HG03432 (cell line): ENCODE data around the gene RASGEF1C.
"Not testable (repeated sequence)": the region's sequence is repeated elsewhere in the genome, so short reads cannot be mapped to it uniquely, and the experiment has no call there.

ENCODE experiments used
- ATAC-seq: cut with Tn5 transposase; IDR thresholded peaks from one replicate; pipeline ENCODE4 v1.9.1; 2021; ENCODE audit warnings: mild to moderate bottlenecking, moderate library complexity; ENCODE audit not compliant: unreplicated experiment

The RASGEF1C gene

DNA sequence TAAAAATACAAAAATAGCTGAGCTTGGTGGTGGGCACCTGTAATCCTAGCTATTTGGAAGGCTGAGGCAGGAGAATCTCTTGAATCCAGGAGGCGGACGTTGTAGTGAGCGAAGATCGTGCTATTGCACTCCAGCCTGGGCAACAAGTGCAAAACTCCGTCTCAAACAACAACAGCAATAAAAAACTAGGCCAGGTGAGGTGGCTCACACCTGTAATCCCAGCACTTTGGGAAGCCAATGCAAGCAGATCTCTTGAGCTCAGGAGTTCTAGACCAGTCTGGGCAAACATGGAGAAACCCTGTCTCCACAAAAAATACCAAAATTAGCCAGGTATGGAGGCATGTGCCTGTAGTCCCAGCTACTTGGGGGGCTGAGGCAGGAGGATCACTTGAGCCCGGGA is 84.3 kb downstream of the RASGEF1C start:
- not testable (repeated sequence) for ATAC-seq

DNA sequence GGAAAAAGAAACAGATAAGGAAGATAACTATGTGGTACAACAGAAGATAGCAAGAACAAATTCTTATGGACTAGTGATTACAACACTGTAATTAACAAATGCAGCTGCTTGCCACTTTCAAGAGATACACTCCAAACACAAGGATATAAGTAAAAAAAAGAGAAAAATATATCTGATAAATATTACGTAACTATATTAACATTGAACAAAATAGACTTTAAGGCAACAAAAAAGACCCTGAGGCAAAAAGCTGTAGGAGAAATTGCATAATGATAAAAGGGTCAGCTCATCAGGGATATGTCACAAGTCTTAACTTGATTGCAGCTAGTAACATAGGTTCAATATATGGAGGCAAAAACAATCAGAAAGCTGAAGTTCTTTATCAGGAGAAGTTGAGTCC is 86.1 kb downstream of the RASGEF1C start:
- ATAC-seq: no peak

- ATAC-seq: no peak
These were observed 87.1 kb downstream of the RASGEF1C start for GRCh38 chr5:180121826-180122413.

DNA sequence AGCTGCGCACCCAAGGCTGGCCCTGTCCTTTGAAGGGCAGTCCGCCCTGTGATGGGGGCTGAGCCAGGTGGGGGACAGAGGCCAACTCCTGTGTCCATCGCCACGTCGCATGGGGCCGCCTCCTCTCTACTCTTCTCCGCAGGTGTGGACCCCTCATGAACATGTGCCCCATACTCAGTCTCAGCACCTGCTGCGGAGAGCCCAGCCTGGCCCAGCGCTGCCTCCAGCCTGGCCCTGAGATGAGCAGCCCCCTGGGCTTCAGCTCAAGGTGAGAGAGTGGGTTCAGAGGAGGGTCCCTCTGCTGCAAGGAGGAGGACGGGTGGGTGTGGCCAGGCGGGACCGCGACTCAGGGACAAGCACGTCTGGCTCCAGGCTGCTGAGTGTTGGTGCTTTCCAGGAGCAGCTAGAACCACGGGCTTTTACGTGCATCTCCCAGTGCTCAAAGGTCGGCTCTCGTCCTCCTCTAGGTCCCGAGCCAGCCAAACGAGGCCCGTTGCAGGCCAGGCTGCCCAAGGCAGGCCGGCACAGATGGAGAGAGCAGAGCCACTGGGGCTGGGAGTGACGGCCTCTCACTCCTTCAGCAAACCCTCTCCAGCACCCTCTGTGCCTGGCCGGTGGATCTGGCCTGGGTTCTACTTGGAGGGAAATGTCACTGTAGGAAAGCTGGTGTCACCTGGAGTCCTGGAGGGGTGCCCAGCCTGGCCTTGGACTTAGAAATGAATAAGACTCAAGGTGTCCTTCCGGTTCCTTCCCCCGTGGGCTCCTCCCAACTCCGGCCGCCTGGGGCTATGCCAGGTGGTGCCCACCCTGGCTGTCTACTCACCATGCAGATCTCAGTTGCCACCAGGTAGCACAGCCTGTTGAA is 88.5 kb downstream of the RASGEF1C start:
- ATAC-seq: no peak

GRCh38 chr5:180119903-180120236 is 89.1 kb downstream of the RASGEF1C start:
- ATAC-seq: no peak

GRCh38 chr5:180119031-180119902 is 89.7 kb downstream of the RASGEF1C start:
- ATAC-seq: no peak

- no peak for ATAC-seq
These were observed 90.6 kb downstream of the RASGEF1C start for GRCh38 chr5:180118391-180118791.

GRCh38 chr5:180117000-180117725 is 91.8 kb downstream of the RASGEF1C start:
- no peak for ATAC-seq

- ATAC-seq: no peak
These were observed 92.7 kb downstream of the RASGEF1C start for GRCh38 chr5:180116077-180116999.

DNA sequence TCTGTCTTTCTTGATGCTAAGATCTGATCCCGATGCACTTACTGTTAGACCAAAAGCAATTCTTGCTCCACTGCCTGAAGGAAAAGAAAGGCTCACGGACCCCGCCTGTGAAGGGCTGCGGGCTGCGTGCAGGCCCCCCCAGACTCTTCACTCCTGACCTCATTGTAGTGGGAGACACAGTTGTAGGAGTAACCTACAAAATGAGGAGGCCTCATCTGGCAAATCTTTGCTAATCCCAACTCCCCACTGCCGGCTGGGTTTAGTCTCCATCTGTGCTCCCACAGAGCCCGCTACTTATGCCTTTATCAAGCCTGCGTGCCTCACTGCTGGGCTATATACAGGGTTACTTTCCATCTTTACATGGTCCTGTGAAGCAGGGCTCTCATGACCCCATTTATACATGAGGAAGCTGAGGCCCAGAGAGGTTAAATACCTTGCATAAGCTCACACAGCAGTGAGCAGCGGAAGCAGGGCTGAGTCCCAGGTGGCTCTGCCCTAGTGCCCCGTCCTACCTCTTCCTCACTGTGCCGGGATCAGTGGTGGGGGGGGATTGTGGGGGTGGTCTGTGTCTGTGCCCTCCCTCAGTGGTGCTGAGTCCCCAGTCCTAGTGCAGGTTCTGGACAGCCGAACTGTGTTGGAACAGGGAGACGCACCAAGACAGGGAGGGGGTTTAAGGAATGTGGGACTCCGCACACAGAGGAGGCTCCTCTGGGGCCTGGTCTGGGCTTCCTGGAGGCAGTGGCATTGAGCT is 93.5 kb downstream of the RASGEF1C start:
- ATAC-seq: no peak

GRCh38 chr5:180114304-180115003 is 94.6 kb downstream of the RASGEF1C start:
- no peak for ATAC-seq

DNA sequence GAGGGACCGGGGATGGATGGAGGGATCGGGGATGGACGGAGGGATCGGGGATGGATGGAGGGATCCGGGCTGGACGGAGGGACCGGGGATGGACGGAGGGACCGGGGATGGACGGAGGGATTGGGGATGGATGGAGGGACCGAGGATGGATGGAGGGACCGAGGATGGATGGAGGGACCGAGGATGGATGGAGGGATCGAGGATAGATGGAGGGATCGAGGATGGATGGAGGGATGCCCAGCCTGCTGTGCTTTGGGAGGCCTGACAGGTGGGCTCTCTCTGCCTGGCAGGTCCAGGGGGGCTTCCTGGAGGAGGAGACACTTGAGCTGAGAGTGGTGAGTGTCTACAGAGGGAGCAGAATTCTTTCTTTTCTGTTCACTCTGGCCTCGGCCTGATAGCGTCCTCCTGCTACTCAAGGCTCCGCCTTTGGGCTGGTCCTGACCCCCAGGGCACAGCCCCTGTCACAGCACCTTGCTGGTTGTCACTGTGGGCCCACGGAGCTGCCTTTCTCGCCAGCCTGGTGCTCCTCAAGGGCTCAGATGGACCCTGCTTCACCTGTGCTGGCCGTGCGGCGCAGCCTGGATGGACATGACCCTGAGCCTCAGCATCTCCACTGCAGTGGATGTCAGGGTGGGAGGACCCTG is 95.2 kb downstream of the RASGEF1C start:
- ATAC-seq: no peak

DNA sequence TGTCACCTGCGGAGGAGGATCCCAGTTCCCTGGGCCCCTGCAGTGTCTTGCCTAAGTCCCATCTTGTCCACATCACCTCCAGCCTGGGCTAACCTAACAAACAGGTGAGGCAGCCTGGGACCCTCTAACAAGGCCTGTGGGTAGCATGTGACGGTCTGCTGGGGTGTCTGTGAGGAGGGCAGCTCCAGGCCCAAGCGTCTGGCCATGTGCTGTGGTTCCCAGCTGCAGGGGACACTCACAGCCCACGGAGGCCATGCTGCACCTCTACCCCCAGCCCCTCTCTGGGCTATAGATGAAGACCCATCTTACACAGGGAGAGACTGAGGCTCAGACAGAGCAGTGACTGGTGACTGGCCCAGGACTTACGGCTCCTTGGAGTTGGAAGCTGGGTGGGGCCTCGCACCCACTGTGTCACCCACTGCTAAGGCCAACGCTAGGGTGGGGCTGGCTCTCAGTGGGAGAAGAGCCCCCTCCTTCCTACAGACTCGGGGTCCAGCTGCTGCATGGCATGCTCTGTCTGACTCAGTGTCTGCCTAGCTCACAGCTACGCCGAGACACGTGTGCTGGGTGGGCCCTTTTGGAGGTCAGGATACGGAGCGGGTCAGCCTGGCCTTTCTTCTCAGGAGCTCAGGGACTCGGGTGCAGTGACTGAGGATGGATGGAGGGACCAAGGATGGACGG is 96.7 kb downstream of the RASGEF1C start:
- no peak for ATAC-seq

- no peak for ATAC-seq
These were observed 97.6 kb downstream of the RASGEF1C start for GRCh38 chr5:180111273-180112002.

- no peak for ATAC-seq
These were observed 99.1 kb downstream of the RASGEF1C start for GRCh38 chr5:180109920-180110319.

- ATAC-seq: no peak
These were observed 102.0 kb downstream of the RASGEF1C start for GRCh38 chr5:180107005-180107404.

- ATAC-seq: no peak
These were observed 103.1 kb downstream of the RASGEF1C start for GRCh38 chr5:180105827-180106312.
